Measurements from ENCODE around the gene CNTNAP4. TPM values are rescaled to one million over a fixed set of nuclear protein-coding genes. Genes with fewer than 3 reads are reported as not detected.

CNTNAP4 gene
- total RNA-seq, 1 experiment from 2014 or later, result not detected

- DNase-seq (ENCODE audit: low read depth), result no peak
Observed at GRCh38 chr16:76583466-76583865, 306.3 kb downstream of the CNTNAP4 start.

GRCh38 chr16:76583945-76584344, 306.7 kb downstream of the CNTNAP4 start:
- no peak for DNase-seq (ENCODE audit: low read depth)

- DNase-seq (ENCODE audit: low read depth), result no peak
Observed at GRCh38 chr16:76598498-76598897, 321.3 kb downstream of the CNTNAP4 start.

- no peak for DNase-seq (ENCODE audit: low read depth)
Observed at GRCh38 chr16:76607317-76607716, 330.1 kb downstream of the CNTNAP4 start.

All from RPMI7951 (cell line).